Activated T-helper 1 cell treated with Interleukin-2 at 50 U/mL for 16 hours (primary cell): ENCODE measurements around the gene MRAS.
"Not testable (repeated sequence)": the region's sequence is repeated elsewhere in the genome, so short reads cannot be mapped to it uniquely, and the experiment has no call there.

ENCODE experiments used
- DNase-seq: peaks from one replicate; pipeline ENCODE4 v3.0.0-alpha.2; 2020; ENCODE audit warnings: low read depth

The MRAS gene

DNA sequence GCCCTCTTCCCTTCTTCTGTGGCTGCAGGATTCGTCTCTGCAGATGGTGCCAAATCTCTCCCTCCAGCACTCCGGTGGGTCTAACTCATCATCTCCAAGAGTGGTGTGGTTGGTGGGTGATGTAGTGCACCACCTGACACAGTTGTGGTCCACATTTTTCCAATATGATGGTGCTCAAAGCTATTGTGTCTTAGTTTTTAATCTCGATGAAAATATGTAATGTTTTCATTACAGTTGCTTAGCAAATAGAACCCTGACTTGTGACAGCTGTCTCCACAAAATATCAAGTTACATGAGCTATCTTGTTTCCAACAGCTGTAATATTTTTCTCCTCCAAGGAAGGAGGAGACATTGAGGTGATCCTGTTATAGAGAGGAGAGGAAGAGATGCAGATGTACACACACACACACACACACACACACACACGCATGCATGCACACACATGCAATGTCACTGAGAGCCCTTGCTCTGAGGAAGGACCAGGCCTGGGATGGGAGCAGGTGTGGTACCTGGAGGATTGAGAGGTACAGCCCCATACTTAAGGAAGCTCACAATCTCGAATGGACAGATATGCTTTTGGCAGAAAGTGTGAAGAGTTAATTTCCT lies 70.3 kb downstream of the MRAS start:
- DNase-seq, result no peak

DNA sequence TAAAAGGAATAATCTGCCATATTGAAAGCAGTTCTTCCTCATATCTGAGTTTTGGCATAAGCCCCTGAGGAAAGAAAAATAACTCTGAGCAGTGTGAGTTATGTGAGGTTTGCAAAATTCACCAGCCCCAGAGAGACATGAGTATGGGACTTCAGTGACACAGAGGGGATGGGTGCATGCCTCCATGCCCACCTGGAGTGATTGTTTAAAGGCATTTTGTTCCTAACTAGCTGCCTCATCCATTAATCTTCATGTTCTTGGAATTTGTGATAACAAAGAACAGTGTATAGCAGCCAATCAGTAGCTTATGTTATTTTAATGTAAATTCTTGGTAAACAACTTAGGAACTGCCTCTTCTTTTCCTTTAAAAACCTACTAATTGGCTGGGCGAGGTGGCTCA lies 74.9 kb downstream of the MRAS start:
- DNase-seq, result no peak

DNA sequence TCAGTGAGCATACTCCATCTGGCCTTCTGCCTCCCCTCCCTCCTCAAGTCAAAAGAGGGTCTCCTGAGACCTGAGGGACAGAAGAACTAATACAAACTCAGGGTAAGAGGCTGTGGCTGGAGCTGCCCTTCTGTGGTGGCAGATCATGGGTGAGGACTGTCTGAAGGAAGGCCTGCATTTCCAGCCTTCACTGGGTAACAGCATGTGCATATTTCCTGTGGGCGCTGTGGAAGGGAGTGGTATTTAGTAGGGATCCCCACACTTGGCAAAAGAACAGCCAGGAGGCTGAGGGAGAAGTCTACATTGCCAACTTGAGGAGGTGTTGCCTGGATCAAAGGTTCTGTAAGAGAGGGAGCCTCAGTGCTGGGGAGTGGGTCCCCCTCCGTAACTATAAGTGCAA lies 75.9 kb downstream of the MRAS start:
- no peak for DNase-seq

DNA sequence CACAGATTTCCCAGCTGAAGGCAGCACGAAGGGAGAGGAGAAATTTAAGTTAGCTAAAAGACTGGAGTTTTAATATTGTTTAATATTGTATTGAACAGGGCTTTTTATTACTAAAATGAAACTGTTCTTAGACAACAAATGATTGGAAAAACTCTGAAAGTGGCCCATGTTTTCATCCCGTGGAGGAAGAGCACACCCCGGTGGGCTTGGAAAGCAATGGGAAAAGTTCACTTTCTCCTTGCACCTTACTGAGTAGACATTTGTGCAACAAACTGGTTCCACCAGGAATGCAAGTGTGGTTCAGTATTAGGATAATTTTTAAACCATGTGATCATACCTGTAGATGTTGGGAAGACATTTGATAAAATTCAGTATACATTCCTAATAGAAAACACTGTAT lies 77.8 kb downstream of the MRAS start:
- DNase-seq, result no peak

GRCh38 chr3:138426754-138427153 lies 78.4 kb downstream of the MRAS start:
- not testable (repeated sequence) for DNase-seq

DNA sequence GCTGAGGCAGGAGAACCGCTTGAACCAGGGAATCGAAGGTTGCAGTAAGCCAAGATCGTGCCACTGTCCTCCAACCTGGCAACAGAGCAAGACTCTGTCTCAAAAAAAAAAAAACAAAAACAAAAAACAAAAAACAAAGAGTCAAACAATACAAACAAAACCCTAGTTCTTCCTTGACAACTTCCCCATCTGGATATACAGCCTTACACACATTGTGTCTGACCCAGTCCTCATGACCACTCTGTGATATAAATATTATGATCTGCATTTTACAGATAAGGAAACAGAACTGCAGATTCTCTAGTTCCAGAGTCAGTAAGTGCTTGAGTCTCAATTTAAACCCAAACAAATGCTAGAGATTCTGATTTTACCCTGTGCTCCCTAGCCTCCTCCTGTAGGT lies 81.3 kb downstream of the MRAS start:
- no peak for DNase-seq

GRCh38 chr3:138432576-138433240 lies 84.3 kb downstream of the MRAS start:
- DNase-seq, result no peak

GRCh38 chr3:138433892-138434275 lies 85.5 kb downstream of the MRAS start:
- no peak for DNase-seq

- DNase-seq, result peak; percentile 6
Observed at GRCh38 chr3:138434276-138434874, 86.0 kb downstream of the MRAS start, which contains the start of gene ESYT3. TSS of gene ESYT3 (plus strand) at chr3:138434616. CDS start at chr3:138434799, 183 bp downstream.

GRCh38 chr3:138434875-138435772 lies 86.7 kb downstream of the MRAS start:
- DNase-seq, result no peak

- no peak for DNase-seq
Observed at GRCh38 chr3:138435840-138436239, 87.5 kb downstream of the MRAS start.

DNA sequence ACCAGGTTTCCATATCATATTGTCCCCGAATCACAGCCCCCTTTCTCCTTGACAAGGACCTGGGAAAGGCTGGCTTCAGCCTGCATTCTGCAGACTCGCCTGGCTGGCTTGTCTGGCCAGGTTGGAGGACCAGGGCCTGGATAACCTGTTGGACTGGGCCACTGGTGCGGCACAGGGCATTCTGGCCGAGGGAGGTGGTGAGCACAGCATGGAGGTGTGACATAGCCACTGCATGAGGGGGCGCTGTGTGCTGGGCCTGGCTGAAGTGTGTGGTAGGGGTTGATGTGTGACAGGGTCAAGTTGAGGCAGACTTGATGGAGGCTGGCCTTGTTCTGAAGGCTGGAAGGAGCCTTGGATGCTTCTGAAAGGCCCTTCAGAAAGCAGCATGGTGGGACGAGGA lies 88.9 kb downstream of the MRAS start:
- DNase-seq, result no peak

GRCh38 chr3:138438896-138439295 lies 90.5 kb downstream of the MRAS start:
- DNase-seq, result no peak

- DNase-seq, result no peak
Observed at GRCh38 chr3:138439646-138440045, 91.3 kb downstream of the MRAS start.

GRCh38 chr3:138440121-138440521 lies 91.7 kb downstream of the MRAS start:
- no peak for DNase-seq

- DNase-seq, result no peak
Observed at GRCh38 chr3:138440596-138440995, 92.2 kb downstream of the MRAS start.

DNA sequence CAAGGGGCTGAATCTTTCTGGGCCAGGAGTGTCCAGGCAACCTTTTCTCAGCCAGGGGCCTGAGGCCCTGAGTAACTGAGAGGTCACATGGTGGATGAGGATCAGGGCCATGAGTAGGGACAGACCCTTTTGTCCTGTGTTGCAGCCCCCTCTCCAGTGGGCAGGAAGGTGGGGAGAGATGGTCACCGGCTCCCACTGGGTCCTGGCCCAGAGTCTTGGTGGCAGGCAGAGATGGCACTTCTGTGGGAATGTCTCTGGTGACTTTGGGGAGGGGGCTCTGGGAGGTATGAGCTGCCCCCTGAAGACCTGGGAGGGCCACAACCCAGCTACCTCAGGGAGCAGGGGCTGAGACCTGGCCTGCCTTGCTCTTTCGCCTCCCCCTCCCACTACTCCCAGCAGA lies 92.9 kb downstream of the MRAS start:
- DNase-seq, result no peak

DNA sequence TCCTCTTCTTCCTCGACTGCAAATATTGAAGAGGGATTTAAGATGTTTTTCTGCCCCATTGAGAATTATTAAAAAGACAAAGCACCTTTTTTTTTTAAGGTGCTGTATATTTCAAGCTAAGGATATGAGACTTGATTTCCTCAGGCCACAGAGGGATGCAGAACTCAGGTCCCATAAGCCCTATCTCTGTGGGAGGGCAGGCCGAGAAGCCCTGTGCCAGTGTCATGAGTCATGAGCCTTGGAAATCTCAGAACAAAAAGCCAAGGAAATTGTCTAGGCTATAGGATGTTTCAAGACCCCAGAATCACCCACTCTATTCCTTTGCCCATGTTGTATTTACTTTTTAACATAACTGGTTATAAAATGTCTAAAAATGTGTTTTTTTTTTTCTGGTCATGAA lies 93.4 kb downstream of the MRAS start:
- no peak for DNase-seq

DNA sequence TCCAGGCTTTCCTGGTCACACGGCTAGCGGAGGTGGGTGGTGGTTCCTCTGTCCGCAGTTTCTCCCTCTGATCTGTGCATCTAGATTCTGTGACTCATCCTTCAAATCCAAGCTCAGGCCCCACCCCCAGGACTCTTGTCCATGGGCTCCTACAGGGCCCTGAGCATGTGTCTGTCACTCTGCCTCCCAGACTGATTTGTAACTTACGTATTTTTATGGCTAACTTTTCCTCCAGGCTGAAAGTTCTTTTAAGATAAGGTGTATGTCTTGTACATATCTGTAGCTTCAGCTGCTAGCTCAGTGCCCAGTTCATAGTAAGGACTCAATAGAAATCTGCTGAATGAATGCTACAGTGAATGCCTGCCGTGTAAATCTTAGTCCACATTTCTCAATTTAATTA lies 94.1 kb downstream of the MRAS start:
- DNase-seq, result no peak

DNA sequence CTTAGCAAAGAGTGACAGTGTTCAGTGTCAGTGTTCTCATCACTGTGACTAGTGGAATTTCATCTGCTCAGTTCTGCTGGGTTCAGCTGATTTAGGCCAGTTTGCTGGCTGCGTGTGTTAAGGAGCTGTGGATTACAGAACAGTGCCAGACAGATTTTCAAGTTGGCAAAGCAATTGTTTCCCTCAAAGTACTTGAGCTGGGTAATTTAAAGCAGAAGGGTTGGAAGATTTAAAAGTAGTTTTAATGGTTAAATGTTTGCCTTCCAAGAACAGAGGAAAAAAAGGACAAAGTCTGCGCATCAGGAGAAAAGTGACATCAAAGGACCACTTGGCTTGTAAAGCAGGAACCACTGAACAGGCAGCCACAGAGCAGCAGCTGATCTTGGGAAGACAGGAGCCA lies 94.7 kb downstream of the MRAS start:
- no peak for DNase-seq

DNA sequence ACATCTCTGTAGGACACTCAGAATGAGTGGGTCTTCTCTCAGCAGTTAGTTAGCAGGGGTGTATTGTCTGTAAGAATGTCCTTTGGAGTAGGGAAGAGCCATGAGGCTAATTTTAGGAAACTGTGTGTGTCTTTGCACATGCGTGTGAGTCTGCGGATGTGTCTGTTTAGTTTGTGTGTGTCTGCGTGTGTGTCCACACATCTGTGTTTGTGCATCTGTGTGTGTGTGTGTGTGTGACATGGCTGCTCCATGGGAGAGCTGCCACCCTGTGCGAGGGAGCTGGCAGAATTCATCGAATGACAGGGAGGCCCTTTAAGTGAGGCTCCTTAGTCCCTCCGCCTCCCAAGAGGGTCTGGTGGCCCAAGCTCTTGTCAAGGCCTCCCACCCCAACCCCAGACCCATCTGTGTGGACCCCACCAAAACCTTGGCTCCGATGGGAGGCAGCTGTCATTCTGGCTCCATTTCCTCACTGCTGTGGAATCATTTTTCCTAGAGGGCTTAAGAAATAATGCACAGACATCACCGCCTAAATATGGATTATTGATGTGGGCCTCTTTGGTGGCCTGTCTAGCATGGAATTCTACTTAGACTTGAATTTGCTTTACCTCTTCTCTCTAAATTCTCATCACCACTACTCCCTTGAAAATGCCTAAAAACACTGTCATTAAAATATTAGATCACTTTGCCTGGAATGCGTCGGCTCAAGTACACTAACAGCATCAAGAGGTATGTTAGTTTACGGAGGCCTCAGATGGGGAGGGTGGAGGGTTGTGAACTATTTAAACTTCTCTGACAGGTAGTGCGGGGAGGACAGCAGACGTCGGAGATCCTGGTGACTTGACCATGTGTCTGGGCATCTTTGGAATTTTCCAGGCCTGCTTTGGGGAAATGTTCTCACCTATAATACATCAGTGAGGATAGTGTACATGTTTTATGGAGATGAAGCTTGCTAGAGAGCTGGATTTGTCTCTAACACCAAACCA lies 95.4 kb downstream of the MRAS start:
- no peak for DNase-seq
